HG02970 (cell line): ENCODE data around the gene ANKRD63.

ENCODE experiments used
- ATAC-seq: cut with Tn5 transposase; IDR thresholded peaks from one replicate; pipeline ENCODE4 v1.9.1; 2021; ENCODE audit warnings: mild to moderate bottlenecking, moderate library complexity, moderate number of reproducible peaks; ENCODE audit not compliant: unreplicated experiment, low FRiP score

Gene ANKRD63, protein sequence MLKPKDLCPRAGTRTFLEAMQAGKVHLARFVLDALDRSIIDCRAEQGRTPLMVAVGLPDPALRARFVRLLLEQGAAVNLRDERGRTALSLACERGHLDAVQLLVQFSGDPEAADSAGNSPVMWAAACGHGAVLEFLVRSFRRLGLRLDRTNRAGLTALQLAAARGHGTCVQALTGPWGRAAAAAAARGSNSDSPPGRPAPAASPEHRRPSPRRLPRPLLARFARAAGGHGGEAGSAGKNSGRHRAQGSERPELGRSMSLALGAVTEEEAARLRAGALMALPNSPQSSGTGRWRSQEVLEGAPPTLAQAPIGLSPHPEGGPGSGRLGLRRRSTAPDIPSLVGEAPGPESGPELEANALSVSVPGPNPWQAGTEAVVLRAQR

DNA sequence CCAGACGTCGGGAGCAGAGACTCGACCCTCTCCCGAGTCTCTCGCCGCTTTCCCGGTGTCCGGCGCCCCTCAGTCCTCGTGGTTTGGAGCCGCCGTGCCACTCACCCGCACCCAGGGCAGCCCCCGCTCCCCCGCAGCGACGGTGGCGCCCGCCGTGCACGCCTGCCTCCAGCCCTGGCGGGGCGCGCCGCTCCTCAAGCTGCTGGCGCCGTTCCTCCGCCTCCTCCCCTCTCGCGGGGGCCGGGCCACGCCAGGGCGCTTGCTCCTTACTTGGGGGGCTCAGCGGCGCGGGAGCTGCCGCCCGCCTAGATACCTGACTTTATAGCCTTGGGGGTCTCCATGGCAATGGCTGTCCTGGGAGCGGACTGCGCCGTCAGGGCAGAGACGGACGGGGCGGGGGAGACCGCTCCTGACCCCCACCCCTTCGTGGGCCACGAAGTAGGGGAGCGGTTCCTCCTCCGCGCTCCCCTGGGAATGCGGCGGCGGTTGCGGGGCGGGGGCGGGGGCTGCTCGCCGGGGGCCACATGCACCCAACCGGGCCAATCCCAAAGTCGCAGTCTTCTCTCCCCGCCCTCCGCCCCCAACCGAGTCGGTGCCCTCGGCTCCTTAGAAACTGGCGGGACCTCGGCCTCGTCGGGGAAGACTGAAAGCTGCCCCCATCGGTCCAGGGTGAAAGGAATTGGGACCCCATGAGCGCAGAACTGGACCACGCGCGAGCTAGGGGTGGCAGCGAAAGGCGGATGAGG, at the start of gene ANKRD63:
Gene ANKRD63 (minus strand): TSS at position 196 of the 746 bp plus-strand sequence. CDS start 478 bp downstream, outside the sequence.
- no peak for ATAC-seq

DNA sequence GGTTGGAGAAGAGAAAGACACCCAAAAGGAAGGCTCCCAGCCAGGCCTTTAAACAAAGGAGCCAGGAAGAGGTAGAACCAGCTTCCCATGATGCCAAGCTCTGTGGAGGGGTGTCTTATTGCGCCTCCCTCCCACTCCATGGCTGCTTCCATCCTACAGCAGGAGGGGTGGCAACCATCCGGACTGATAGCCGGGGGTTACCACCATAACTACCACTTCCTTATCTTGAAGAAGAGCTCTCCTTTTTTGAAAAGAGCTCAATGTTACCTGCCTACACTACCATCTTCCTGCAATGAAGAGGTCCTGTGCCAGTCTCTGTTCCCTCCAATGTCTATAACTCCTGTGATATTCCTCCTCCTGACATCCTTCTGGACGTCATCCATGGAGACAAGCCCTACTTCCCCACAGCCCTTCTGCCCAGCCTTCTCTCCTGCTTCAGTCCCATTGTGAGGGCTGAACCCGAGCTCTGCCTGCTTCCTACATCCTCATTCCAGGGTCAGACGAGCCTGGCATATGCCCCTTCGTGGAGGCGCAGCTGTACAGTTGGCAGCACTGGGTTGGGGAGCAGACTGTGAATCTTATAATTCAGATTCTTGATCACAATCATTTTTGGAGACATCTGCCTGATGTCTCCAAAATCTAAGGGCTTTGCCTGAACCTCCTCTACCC, 49.4 kb upstream of the ANKRD63 start:
- ATAC-seq: no peak

DNA sequence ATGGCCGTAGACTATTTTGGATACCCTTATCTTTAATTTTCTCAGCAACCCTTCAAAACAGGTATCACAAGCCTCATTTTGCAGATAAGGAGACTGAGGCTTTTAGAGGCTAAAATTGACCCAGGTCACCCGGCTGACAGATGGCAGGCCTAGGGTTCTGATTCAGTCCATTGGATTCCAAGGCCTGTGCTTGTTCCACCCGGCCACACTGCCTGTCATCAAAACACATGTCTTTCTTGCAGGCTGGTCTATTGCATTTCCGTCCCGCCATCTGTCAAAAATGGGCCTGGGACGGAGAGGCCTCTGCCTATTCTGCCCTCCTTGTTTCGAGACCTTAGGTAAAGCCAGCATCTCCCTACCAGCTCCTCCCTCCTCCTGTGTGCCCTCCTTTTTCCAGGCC, 48.8 kb upstream of the ANKRD63 start:
- ATAC-seq: no peak

DNA sequence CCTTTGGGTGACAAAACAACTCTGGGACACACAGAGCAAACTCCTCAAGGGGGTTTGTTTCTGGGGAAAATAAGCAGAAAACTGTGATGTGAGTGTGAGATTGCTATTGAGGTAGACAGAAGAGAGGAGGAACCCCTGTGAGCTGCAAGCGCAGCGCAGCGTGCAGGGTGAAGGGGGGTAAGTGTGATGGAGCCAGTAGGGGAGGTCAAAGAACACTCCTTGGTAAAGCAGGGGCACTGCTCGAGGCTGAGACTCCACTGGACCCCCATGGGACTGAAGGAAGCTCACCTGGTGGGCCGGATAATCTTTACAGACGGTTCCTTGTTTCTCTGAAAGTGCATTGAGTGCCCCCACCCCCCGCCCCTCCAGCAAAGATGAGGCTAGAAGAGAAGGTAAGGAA, 48.2 kb upstream of the ANKRD63 start:
- no peak for ATAC-seq

DNA sequence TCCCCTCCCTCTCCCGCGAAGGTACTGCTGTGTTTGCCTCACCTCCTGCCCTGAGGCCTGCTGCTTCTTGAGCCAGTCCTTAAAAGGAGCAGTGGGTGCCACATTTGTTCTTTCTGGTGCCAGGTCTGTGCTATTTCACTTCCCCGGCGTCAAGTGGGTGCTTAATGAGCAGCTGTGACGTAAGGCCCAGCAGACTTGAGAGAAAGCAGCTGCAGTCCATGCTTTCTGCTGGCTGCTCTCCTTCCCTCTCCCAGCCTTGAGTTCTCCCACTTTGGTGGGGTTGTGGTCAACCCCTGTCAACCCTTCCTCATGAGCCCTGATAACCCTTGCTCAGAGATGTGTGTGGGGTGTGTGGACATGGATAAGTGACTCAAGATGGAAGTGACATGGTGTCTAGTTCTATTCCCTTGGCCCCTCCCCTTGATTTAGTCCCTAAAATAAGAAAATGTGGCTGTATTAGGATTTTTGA, 47.5 kb upstream of the ANKRD63 start:
- ATAC-seq: no peak

DNA sequence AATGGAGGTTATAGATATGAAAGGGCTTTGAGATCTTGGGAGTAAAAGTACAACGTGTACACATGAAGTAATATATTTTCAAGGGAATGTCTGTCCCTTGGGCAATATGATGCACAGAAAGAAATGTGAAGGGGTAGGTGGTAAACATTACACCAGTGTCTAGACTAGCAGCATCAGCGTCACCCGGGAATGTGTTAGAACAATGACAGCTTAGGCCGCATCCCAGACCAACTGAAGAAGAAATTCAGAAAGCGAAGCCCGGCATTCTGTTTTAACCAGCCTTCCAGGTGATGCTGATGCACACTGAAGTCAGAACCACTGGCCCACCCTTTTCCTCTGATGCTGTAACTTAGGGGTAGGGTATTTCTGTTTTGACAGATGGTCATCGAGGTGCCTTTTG, 46.9 kb upstream of the ANKRD63 start:
- ATAC-seq: no peak

DNA sequence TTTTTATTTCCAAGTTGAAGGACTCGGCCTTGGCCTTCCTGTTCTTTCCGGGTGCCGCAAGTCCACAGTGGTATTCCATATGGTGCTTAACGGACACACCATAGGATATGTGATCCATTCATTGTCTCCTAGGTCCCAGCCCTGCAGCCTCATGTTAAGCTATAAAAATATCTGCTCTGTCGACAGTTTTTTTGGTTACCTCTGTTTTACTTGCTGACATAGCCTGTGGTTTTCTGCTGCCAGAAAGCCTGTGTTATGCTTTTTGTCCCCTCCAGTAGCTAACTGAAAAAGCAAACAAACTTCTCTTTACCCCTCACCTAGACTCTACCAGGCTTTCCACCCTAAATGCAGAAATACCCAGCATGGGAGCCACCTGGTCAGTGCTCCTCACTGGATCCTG, 45.9 kb upstream of the ANKRD63 start:
- no peak for ATAC-seq

DNA sequence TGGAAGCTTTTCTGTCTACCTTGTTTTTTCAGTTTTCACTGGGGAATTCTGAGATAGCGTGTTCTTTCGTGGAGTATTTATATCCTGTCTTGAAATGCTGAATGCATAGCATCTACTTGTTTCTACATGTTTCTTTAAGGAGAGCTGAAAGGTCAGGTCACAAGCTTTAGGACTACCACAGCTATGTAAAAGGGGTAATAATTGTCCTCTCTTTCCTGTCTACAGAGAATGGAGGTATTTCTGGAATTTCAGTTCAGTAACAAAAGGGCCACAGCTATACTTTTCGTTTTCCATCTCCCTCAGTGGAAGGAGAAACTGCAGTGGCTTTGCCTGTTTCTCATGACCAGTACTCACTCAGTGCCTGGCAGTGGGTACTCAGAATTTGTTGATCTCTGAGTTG, 45.3 kb upstream of the ANKRD63 start:
- no peak for ATAC-seq

DNA sequence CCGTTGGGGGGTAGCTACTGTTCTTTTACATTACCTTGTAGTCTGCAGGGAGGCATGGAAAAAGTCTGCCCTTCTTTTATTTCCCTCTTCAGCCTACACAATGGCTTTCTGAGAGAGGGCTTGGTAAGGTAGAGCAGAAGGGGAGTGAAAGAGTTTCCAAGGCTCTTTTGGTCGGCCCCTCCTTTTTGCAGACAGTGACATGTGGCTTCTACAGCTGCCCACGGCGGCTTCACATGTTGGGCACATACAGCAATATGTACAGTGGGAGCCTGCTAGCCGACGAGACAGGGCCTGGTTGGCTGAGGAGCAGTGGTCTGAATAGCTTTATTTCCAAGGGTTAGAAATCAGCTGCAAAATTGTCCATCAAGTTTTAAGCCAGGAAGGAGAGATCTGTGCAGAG, 44.6 kb upstream of the ANKRD63 start:
- ATAC-seq: no peak

DNA sequence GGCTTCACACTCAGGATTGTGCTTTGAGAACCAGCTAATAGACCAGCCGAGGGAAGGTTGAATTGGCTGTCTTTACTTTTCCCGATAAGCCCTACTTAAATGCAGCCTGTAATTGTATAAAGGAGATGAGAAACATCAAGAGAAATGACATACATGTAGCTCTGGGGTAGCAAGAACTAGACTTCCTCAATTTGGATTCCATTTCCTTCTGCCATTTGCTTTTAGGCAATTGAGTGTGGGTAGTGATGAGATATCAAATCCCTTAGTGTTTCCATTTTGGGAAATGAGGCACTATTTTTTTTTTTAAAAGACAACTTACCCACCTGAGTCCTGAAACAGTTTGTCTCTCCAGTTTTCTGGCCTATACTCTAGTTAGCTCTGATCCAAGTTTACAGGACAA, 42.8 kb upstream of the ANKRD63 start:
- ATAC-seq: no peak

DNA sequence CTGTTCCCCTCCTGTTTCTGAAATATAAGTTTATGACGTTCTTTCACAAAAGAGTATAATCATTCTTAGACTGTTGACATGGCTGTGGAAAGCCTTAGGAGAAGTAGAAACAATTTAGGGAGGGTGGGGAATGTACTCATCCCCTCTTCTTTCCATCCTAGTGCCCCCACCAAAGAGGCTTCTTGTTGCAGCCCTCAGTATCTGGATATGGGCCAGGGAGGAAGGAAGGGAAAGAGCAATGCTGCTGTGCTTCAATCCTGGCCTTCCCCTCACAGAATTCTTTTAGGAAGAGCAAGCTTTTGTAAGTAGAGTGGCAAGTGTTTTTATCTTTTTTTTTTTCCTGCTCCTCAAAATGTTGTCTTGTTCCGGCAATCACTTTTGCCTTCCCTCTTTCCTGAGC, 42.3 kb upstream of the ANKRD63 start:
- ATAC-seq: no peak

DNA sequence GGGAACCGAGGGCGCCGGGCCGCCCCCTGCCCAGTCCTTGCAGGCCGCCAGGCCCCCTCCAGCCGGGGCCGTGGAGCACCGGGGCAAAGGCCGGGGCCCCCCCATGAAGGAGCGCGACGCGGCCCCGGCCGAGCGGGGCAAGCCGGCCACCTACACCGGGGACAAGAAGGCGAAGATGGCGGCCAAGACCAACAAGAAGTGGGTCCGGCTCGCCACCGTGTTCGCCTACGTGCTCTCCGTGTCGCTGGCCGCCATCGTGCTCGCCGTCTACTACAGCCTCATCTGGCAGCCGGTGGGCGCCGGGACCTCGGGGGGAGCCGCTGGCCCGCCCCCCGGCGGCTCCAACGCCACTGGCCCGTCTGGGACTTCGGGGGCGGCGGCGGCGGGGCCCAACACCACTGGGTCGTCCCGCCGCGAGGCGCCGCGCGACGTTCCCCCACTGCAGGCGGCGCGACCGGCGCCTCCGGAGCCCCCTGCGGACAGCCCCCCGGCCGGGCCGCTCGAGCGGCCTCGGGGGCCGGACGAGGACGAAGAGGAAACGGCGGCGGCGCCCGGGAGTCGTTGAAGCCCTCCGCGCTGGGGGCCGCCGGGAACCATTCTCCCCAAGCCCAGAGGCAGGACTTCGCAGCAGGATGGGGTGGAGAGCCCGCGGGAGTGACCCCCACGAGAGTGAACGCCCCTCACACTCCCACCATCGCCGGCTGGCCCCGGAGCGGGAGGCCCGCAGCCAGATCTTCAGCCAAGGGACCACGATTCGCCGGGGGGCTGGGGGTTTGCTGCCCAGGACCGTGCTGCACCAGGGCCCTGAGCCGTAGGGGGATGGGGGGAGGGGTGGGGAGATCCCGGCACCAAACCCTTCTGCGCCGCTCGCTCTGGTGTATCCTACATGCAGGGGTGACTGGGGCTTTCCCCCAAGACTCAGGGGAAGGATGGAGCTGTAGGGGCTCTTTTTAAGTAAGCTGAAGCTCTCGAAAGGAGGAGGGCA, 41.4 kb upstream of the ANKRD63 start:
- no peak for ATAC-seq

DNA sequence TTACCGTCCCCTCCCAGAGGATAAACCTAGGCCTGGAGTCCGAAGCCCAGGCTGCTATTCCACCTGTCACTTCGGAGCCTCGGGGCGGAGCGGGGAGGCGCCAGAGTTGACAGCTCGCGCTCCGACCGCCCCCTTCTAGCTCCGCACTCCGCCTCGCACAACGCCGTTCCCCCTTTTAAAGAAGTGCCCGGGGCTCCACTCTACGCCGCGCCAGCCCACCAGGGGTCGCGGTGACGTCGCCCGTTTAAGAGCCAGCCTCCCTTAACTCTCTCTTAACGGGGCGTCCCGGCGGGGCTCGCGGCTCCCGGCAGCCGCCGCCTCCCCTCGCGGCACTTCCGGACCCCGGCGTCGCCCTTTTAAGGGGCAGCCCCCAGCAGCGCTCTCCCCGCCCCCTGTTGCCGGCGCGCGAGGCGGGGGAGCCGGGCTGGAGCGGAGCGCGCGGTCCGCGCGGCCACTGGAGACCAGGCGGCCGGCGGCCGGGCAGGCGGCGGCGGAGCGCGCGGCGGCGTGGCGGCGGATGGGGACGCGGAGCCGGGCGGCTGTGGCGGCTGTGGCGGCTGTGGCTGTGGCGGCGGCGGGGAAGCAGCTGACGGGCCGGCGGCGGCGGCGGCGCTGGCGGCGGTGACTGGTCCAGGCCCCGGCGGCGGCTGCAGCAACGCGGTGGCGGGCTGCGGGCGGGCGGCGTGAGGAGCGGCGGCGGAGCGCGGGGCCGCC, 40.5 kb upstream of the ANKRD63 start, which contains the start of gene INAFM2:
Gene INAFM2 (plus strand): TSS at position 454 of the 714 bp plus-strand sequence. CDS start 364 bp downstream, outside the sequence.
- ATAC-seq: peak; percentile 77

DNA sequence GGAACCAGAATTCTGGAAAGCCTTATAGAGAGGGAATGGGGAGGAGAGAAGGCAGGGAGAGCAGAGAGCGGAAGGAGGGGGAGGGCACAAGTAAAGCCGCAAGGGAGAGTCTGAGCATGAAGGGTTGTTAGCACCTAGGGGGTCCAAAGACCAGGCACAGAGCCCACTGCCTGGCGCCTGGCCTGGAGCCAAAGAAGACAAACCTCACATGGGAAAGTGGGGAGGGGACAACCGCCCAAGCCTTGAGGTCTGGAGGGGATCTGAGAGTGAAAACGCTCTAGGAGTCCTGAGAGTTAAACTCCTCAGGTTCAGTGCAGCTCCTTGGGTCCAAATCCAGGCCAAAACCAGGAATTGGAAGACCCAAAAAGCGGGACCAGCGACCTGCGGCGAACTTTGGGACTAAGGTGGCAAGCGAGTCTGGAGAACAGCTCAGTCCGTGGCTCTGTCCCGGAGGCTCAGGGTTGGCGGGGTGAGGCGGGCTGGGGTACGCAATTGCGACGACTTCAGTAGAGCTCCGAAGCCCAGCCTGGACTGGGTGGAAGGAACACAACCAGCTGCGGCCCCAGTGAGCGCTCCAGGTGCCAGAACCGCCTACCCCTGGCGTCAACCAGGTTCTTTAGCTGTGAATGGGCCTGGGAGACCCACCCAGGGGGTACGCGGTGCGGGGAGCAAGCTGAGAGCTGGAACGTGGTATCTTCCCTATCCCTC, 39.8 kb upstream of the ANKRD63 start:
- ATAC-seq: no peak

DNA sequence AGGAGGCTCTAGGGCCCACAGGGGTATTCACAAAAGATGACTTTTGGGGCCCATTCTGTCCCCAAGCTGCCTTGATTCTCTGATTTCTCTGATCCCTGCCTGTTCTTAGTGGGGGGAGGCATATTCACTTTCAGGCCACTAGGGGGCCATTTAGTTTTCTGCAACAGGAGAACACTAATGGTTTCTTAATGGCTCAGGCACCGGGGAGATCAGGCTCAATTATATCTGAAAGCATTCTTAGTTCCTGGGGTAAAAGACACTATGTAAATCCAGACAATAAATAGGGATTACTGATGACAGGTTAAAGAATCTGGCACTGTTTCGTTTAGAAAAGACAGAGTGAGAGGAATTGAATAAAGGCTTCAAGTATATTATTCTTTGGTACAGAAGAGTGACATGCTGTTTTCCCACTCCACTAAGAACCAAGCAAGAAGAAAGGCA, 38.1 kb upstream of the ANKRD63 start:
- ATAC-seq: no peak

DNA sequence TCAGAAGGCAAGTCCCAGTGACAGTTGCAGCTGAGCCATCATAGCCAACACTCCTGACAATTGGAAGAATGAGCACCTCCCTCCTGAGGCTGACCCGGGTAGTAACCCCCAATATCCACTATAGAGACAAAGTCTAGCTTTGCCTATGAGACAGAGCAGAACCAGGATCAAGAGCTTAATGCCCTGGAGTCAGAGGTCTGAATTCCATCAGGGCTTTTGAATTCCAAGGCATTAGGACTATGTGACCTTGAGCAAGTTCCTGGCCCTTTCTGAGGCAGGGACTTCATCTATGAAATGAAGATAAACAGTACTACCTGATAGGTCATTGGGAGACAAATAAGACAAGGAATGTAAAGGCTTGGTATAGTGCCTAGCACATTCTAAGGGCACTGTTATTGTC, 37.5 kb upstream of the ANKRD63 start:
- no peak for ATAC-seq

DNA sequence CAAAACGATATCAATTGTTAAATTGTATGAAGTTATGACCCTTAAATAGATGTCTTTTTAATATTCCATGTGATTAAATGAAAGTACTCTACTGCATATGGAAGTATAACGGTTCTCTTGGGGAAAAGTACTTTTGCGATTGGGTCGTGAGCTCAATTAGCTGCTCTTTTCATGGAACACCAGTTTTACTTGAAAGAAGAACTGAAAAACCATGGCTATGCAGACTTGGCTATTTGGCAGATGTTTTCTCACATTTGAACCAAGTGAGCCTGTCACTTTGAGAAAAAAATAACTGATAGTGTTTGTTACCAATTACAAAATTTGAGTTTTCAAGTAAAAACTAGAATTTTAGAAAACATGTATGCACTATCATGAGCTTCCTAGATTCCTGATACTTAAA, 34.7 kb upstream of the ANKRD63 start:
- no peak for ATAC-seq

DNA sequence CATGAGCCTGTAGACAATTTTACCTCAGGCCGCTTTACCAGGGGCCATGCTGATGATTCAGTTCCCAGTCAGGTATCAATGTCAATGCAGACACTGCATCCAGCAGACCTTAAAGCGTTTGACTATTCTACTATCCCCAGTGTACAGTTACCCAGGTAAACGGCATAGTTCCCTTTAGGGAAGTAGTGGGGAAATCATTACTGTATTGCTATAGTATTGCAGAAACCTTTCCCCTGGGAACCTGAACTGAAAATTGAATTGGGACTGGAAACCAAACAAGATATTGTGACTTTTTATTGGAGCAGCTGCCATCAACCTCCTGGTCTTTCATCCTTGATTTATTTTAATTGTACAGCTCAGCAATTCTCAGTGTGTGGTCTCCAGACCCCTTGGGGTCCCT, 34.1 kb upstream of the ANKRD63 start:
- ATAC-seq: no peak
